Spinal cord (tissue), 10 donors: ENCODE measurements around the gene CBX6. TPM values are rescaled to one million over a fixed set of nuclear protein-coding genes. Genes with fewer than 3 reads are reported as not detected.

ENCODE experiments used
- DNase-seq, 6 donors: peaks; one replicate each; pipeline versions ENCODE4 v3.0.0 to v3.0.0-alpha.2; 2013 to 2015; ENCODE audit warnings: low spot score in 6 of 6, low read depth in 4 of 6
- H3K27ac ChIP-seq: one replicate; pipeline ENCODE4 v1.5.1; 2013; ENCODE audit warnings: low read depth, low read length, control low read depth
- H3K27me3 ChIP-seq: one replicate; pipeline ENCODE4 v1.6.1; 2013; ENCODE audit warnings: low read length; ENCODE audit not compliant: control insufficient read depth, insufficient read depth
- H3K36me3 ChIP-seq: one replicate; pipeline ENCODE4 v1.6.1; 2013; ENCODE audit warnings: low read length; ENCODE audit not compliant: control insufficient read depth, insufficient read depth
- H3K4me1 ChIP-seq: one replicate; pipeline ENCODE4 v1.6.1; 2013; ENCODE audit warnings: low read length; ENCODE audit not compliant: control insufficient read depth, insufficient read depth
- H3K4me3 ChIP-seq: one replicate; pipeline ENCODE4 v1.5.1; 2013; ENCODE audit warnings: low read depth, low read length, control low read depth
- H3K9me3 ChIP-seq: one replicate; pipeline ENCODE4 v1.6.1; 2013; ENCODE audit warnings: low read length; ENCODE audit not compliant: control insufficient read depth, insufficient read depth
- WGBS: methylation state at CpG from one replicate; pipeline ENCODE4 v1.1.5; 2013; ENCODE audit warnings: missing lambda C conversion rate; ENCODE audit not compliant: insufficient coverage; 5-methylcytosine and 5-hydroxymethylcytosine counted together
- polyA plus RNA-seq, 2 donors: library from polyadenylated mRNA; unstranded; fragments of 120-200 nt; gene quantifications; one replicate each; pipeline ENCODE4 v1.2.1, GENCODE V29; 2013; ENCODE audit not compliant: insufficient read length in 2 of 2
- total RNA-seq, 2 donors: library from RNA; depleted of rRNA in 1 of 2; stranded (reverse); fragments of 120-200 nt in 1 of 2; fragments of >200 nt in 1 of 2; gene quantifications; one replicate each; pipeline versions ENCODE4 v1.2.3 to v1.2.4, GENCODE V29; 2013 to 2014
- donor health status: healthy.

The CBX6 gene
- total and polyA plus RNA-seq, 4 donors: 38.3 to 70.0 (median 59.5) TPM

DNA sequence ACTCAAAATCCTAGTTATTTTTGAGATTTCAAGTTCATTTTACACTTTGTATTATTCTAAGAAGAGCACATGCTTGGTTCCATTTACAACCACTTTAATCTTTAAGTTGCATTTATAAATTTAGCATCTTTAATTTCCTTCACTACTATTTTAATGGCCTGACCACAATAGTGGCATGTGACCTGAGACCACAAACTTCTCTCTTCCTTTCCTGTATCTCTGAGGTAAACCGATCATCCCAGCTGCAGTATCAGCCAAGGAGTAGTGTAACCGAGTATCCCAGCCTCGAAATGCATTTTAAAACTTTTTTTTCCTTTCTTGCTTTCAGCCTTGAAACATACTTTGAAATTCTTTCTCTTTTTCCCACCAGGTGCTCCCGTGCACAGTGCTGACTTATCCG, 28.7 kb upstream of the CBX6 start:
- Histone ChIP-seq H3K4me3 (no peak overlapping the region), H3K9me3 (peaks cover 2% of the 10 kb centered on the region), H3K4me1 (no peaks in the 10 kb centered on the region), H3K27me3 (no peaks in the 10 kb centered on the region), H3K36me3 (no peaks in the 10 kb centered on the region), H3K27ac (no peak overlapping the region)
- DNase-seq: no peak
- WGBS: 77% methylated on average over 3 of the region's 5 CpGs

DNA sequence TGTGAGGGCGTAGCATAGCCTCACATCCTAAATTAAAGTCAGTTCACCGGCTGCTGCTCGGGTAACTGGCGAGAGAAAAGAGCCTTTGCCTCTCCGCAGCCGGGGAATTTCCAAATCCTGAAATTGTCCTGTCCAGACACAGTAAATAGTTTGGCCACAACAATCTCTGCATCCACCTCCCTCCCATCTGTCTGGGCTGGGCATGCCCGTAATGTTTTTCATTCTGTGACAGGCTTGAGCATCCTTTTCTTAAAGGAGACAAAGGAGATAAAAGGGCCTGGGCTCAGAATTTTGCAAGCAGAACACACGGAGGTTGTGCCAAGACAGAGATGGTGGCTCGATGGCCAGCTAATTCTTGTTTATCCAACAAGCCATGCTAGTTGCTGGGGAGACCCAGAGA, 19.2 kb upstream of the CBX6 start:
- Histone ChIP-seq H3K4me3 (no peak overlapping the region), H3K36me3 (no peaks in the 10 kb centered on the region), H3K9me3 (no peaks in the 10 kb centered on the region), H3K27me3 (no peaks in the 10 kb centered on the region), H3K27ac (no peak overlapping the region), H3K4me1 (peaks cover 3% of the 10 kb centered on the region)
- DNase-seq: peak in 1 of 6 donors; percentile 45
- WGBS: 25% methylated on average over 9 of the region's 9 CpGs

DNA sequence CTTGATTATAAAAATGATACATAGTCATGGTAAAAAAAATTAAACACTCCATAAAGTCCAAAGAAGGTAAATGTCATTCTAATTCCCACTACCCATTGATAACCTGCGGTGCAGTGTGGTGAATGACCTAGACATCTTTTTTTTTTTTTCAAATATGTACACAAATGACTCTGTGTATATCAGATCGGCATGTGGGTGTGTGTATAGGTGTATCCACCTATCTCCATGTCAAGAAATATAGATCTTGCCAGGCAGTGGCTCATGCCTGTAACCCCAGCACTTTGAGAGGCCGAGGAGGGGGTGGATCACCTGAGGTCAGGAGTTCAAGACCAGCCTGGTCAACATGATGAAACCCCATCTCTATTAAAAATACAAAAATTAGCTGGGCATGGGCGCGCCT, 18.4 kb upstream of the CBX6 start:
- no peak overlapping the region for H3K4me3 ChIP-seq
- no peak for DNase-seq
- WGBS: 100% methylated on average over 1 of the region's 5 CpGs
- no peaks in the 10 kb centered on the region for H3K9me3 ChIP-seq
- no peaks in the 10 kb centered on the region for H3K27me3 ChIP-seq
- H3K36me3 ChIP-seq: no peaks in the 10 kb centered on the region
- H3K27ac ChIP-seq: no peak overlapping the region
- H3K4me1 ChIP-seq: peaks cover 3% of the 10 kb centered on the region

DNA sequence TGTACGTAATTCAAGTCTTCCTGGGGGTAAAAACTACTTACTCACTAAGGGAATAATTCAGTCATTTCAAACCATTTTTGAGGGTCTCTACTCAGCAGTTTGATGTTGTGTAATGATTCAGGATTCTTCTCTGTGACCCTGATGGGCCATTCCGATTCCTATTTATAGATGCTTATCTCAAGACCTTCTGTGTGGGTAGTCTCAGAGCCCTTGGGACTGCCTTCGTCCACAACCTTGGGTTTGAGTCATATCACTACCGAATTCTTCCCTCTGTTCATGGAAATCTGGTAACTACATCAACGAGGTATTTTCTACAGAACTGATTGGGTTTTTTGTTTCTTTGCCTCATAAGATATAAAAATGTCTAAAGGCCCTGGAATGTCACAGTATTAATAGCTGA, 14.3 kb upstream of the CBX6 start:
- Histone ChIP-seq H3K4me3 (no peak overlapping the region), H3K27ac (no peak overlapping the region), H3K9me3 (no peaks in the 10 kb centered on the region), H3K36me3 (no peaks in the 10 kb centered on the region), H3K4me1 (peaks cover 18% of the 10 kb centered on the region), H3K27me3 (no peaks in the 10 kb centered on the region)
- no peak for DNase-seq
- no CpG with 5 or more reads among the region's 5 CpGs for WGBS

DNA sequence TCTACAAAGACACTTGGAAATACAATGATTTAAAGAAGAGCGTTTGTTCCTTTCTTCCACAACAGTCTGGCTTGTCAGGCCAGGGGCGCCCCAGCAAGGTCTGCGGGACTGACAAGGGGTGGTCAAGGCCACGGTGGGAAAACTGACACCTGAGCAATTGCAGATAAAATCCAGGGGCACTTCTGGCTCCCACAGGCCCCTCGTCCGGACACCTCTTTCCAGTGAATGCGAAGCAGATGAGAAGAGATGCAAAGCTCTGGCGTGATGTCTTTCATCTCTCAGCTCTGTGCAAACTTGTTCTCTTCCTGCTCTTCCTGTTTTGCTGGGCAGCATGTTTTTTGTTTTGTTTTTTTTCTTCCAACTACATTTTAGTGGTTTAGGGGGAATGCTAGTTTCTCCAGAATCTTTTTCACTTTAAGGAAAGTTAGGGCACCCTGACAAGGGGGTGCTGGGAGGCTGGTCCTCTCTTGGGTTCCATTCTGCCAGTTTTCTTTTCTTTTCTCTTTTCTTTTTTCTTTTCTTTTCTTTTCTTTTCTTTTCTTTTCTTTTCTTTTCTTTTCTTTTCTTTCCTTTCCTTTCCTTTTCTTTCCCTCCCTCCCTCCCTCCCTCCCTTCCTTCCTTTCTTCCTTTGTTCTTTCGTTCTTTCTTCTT, 11.1 kb upstream of the CBX6 start:
- no peak overlapping the region for H3K4me3 ChIP-seq
- H3K27me3 ChIP-seq: no peaks in the 10 kb centered on the region
- no peaks in the 10 kb centered on the region for H3K9me3 ChIP-seq
- peaks cover 16% of the 10 kb centered on the region for H3K4me1 ChIP-seq
- H3K36me3 ChIP-seq: no peaks in the 10 kb centered on the region
- no peak for DNase-seq
- WGBS: 63% methylated on average over 7 of the region's 9 CpGs
- H3K27ac ChIP-seq: no peak overlapping the region

DNA sequence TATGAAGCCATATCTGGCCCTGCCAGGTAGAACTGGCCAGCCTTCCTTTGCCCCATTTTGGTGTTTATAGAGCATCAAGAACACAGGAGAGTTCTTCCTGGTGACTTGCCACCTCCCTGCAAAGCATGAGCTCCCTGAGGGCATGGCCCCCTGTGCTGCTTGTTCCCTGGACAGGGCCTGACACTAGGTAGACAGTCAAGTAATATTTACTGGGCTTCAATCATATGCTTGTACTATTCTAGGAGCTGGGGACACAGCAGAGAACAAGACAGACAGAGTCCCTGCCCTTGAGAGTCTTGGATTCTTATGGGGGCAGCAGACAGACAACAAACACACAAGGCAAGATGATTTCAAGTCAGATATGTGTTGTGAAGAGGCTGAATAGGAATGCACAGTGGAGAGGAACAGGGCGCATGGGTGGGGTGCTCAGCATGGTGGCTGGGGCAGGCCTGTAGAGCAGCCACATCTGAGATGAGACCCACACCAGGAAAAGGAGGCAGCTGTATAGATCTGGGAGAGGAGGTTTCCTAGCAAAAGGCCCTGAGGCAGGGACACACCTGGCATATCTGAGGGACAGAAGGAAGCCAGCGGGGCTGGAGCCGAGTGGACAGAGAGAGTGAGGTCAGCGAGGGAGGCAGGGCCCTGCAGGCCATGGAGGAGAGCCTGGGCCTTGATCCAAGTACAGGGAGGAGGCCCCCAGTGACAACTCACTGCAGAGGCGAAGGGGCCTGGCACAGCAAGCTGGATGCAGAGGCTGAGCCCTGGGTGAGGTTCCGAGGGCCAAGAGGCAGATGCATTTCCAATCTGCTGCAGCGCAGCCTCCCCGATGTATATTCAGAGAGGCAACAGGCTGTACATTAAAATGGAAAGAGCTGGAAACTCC, 10.2 kb upstream of the CBX6 start:
- peak in 1 of 6 donors; percentile 46 for DNase-seq
- H3K9me3 ChIP-seq: no peaks in the 10 kb centered on the region
- H3K27me3 ChIP-seq: no peaks in the 10 kb centered on the region
- no peak overlapping the region for H3K4me3 ChIP-seq
- 62% methylated on average over 8 of the region's 8 CpGs for WGBS
- H3K4me1 ChIP-seq: peaks cover 16% of the 10 kb centered on the region
- no peak overlapping the region for H3K27ac ChIP-seq
- H3K36me3 ChIP-seq: no peaks in the 10 kb centered on the region

DNA sequence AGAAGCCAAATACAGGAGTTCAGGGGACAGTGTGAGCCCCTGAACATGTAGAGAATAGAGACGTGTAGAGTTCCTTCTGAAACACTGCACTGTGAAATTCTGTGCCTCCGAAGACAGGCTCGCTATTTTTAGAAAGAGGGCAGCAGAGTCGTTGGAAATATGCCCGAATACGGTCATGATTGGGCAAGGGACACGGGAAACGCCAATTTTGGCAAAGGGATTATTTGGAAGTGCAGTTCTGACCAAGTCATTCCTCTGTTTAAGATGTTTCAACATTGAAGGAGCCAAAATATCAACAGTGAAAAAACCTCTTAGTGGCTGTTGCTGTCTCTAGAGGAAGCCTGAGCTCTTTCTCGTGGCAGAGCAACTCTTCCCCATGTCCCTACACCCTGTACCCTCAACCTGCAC, 9.5 kb upstream of the CBX6 start:
- H3K4me1 ChIP-seq: peaks cover 16% of the 10 kb centered on the region
- no peak overlapping the region for H3K27ac ChIP-seq
- H3K27me3 ChIP-seq: no peaks in the 10 kb centered on the region
- no peak overlapping the region for H3K4me3 ChIP-seq
- DNase-seq: peak in 1 of 6 donors; percentile 71
- WGBS: 23% methylated on average over 9 of the region's 9 CpGs
- H3K9me3 ChIP-seq: no peaks in the 10 kb centered on the region
- H3K36me3 ChIP-seq: no peaks in the 10 kb centered on the region

DNA sequence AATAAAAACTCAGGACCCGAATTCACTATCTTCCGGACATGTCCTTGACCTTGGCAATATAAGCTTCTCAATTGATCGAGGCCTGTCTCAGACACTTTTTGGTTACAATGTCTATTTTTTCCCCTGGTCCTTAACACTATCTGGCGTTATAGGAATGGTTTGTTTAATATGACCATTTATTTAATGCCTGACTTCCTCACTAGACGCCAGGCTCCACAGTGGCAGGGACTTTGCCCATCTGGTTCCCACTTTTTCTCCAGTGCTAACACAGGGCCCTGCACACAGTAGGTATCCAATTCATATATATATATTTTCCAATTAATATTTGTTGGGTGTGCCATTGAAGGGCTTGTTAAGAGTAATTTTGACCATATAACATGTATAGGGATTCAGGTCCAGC, 7.9 kb upstream of the CBX6 start:
- Histone ChIP-seq H3K4me1 (peaks cover 16% of the 10 kb centered on the region), H3K4me3 (no peak overlapping the region), H3K27me3 (no peaks in the 10 kb centered on the region), H3K36me3 (no peaks in the 10 kb centered on the region), H3K9me3 (no peaks in the 10 kb centered on the region), H3K27ac (no peak overlapping the region)
- no peak for DNase-seq
- WGBS: no CpG with 5 or more reads among the region's 5 CpGs

DNA sequence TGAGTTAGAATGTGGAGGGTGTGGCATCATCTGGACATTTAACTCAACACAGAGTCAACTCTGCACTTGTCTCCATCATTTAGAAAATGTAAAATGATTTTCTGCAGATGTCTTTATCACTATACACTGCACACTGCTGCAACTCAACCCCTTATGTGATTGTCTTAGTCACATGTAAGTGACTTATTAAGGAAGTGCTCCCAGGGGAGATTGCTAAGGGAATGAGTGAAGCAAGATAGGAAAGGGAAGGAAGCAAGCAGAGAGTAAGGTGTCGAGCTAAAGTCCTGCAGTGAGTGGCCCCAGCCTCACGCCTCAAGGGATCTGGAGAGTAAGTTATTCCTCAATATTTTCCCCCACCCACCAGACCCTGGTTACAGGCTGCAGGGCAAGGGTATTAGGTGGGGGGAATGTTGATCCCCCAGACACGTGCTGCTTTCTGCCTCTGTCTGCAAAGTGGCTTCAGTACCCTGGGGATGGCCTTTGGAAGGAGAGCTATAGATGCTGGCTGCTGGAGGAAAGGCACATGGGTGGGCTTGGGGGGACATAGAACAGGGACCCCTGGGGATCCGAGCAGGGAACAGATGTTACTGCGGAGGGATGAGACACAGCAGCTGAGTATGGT, 7.2 kb upstream of the CBX6 start:
- no peak overlapping the region for H3K27ac ChIP-seq
- 65% methylated on average over 3 of the region's 5 CpGs for WGBS
- peak in 1 of 6 donors; percentile 49 for DNase-seq
- no peak overlapping the region for H3K4me3 ChIP-seq
- no peaks in the 10 kb centered on the region for H3K27me3 ChIP-seq
- no peaks in the 10 kb centered on the region for H3K36me3 ChIP-seq
- H3K4me1 ChIP-seq: peaks cover 16% of the 10 kb centered on the region
- no peaks in the 10 kb centered on the region for H3K9me3 ChIP-seq
